ENCODE data around the gene LY86. TPM values are rescaled to one million over a fixed set of nuclear protein-coding genes. Genes with fewer than 3 reads are reported as not detected.
A peak's percentile ranks its signal among the peaks of the same experiment; 100 is the strongest.

The LY86 gene
- total RNA-seq, 4 donors from 2014 or later: 1.2 to 1.8 (median 1.3) TPM

GRCh38 chr6:6556738-6557503 lies 31.6 kb upstream of the LY86 start:
- intact Hi-C loops (cut with DNase I): no loop called here
- TF ChIP-seq EP300 (IDR thresholded peaks at IDR 0.05): no peak
- TF ChIP-seq CTCF (IDR thresholded peaks at IDR 0.05): peak; percentile 23 to 56 (median 33)
- Histone ChIP-seq H3K4me1 (no peaks in the 10 kb centered on the region), H3K9me3 (no peaks in the 10 kb centered on the region), H3K4me3 (no peak overlapping the region), H3K27me3 (peaks cover 0 to 24% (median 0%) of the 10 kb centered on the region in 4 donors), H3K36me3 (no peaks in the 10 kb centered on the region), H3K27ac (replicated peaks in 1 of 4) (no peak overlapping the region)
- 42% methylated on average over 10 of the region's 10 CpGs for WGBS
- no peak for DNase-seq (ENCODE audit: extremely low spot score)

- H3K4me1 ChIP-seq: no peaks in the 10 kb centered on the region
- H3K4me3 ChIP-seq: no peak overlapping the region
- intact Hi-C loops (cut with DNase I): no loop called here
- peaks cover 0 to 24% (median 0%) of the 10 kb centered on the region in 4 donors for H3K27me3 ChIP-seq
- no peaks in the 10 kb centered on the region for H3K9me3 ChIP-seq
- TF ChIP-seq CTCF (IDR thresholded peaks at IDR 0.05) (no peak), POLR2AphosphoS5 (IDR thresholded peaks at IDR 0.05) (no peak)
- H3K36me3 ChIP-seq: no peaks in the 10 kb centered on the region
- DNase-seq (ENCODE audit: extremely low spot score): no peak
- no peak overlapping the region for H3K27ac ChIP-seq (replicated peaks in 1 of 4)
- 76% methylated on average over 4 of the region's 4 CpGs for WGBS
Observed at GRCh38 chr6:6557504-6557839, 31.0 kb upstream of the LY86 start.

- H3K4me3 ChIP-seq: no peak overlapping the region
- 63% methylated on average over 7 of the region's 7 CpGs for WGBS
- H3K27ac ChIP-seq (replicated peaks in 1 of 4): no peak overlapping the region
- peaks cover 0 to 24% (median 0%) of the 10 kb centered on the region in 4 donors for H3K27me3 ChIP-seq
- no peaks in the 10 kb centered on the region for H3K4me1 ChIP-seq
- intact Hi-C loops (cut with DNase I): no loop called here
- TF ChIP-seq CTCF (IDR thresholded peaks at IDR 0.05) (no peak), EP300 (IDR thresholded peaks at IDR 0.05) (no peak), POLR2AphosphoS5 (IDR thresholded peaks at IDR 0.05) (no peak), POLR2A (IDR thresholded peaks at IDR 0.05; ENCODE audit: low read depth) (no peak)
- no peak for DNase-seq (ENCODE audit: extremely low spot score)
- H3K9me3 ChIP-seq: no peaks in the 10 kb centered on the region
- no peaks in the 10 kb centered on the region for H3K36me3 ChIP-seq
Observed at GRCh38 chr6:6557886-6558285, 30.6 kb upstream of the LY86 start.

GRCh38 chr6:6559994-6560570 lies 28.4 kb upstream of the LY86 start:
- Histone ChIP-seq H3K9me3 (no peaks in the 10 kb centered on the region), H3K27me3 (peaks cover 0 to 22% (median 0%) of the 10 kb centered on the region in 4 donors), H3K36me3 (no peaks in the 10 kb centered on the region), H3K4me3 (no peak overlapping the region), H3K27ac (replicated peaks in 1 of 4) (no peak overlapping the region), H3K4me1 (no peaks in the 10 kb centered on the region)
- TF ChIP-seq CTCF (IDR thresholded peaks at IDR 0.05): no peak
- no peak for TF ChIP-seq EP300 (IDR thresholded peaks at IDR 0.05)
- no peak for TF ChIP-seq POLR2AphosphoS5 (IDR thresholded peaks at IDR 0.05)
- no peak for TF ChIP-seq POLR2A (IDR thresholded peaks at IDR 0.05; ENCODE audit: low read depth)
- WGBS: 78% methylated on average over 6 of the region's 6 CpGs
- no peak for DNase-seq (ENCODE audit: extremely low spot score)
- intact Hi-C loops (cut with DNase I): no loop called here

GRCh38 chr6:6560909-6561308 lies 27.6 kb upstream of the LY86 start:
- H3K4me1 ChIP-seq: no peaks in the 10 kb centered on the region
- 63% methylated on average over 3 of the region's 3 CpGs for WGBS
- no peak overlapping the region for H3K27ac ChIP-seq (replicated peaks in 1 of 4)
- DNase-seq (ENCODE audit: extremely low spot score): no peak
- intact Hi-C loops (cut with DNase I): no loop called here
- no peaks in the 10 kb centered on the region for H3K36me3 ChIP-seq
- H3K4me3 ChIP-seq: no peak overlapping the region
- H3K27me3 ChIP-seq: peaks cover 0 to 13% (median 0%) of the 10 kb centered on the region in 4 donors
- TF ChIP-seq EP300 (IDR thresholded peaks at IDR 0.05) (no peak), POLR2A (IDR thresholded peaks at IDR 0.05; ENCODE audit: low read depth) (no peak), POLR2AphosphoS5 (IDR thresholded peaks at IDR 0.05) (no peak), CTCF (IDR thresholded peaks at IDR 0.05) (no peak)
- H3K9me3 ChIP-seq: no peaks in the 10 kb centered on the region
